MCF 10A (cell line): ENCODE measurements around the gene SFRP5. TPM values are rescaled to one million over a fixed set of nuclear protein-coding genes. Genes with fewer than 3 reads are reported as not detected.

Experiments
- BruUV-seq: library from RNA; stranded (reverse); fragments of 400-500 nt; replicated peaks from 2 replicates; lab custom pipeline; 2021; lab: Mats Ljungman, UMichigan
- CTCF ChIA-PET: fragments of 300-600 bp; sonication (Branson Sonifier 250); formaldehyde crosslinking; extraction: SDS; loops from one replicate; lab custom pipeline; 2021; ENCODE audit warnings: antibody characterized with exemption, inconsistent platforms; lab: Yijun Ruan, JAX
- POLR2A ChIA-PET: fragments of 300-600, 350-650 bp; sonication (Branson Sonifier 250); formaldehyde crosslinking; extraction: SDS; loops from one replicate; lab custom pipeline; 2020; ENCODE audit warnings: antibody characterized with exemption, inconsistent platforms; lab: Yijun Ruan, JAX
- DNase-seq: peaks from one replicate; pipeline ENCODE4 v3.0.0-alpha.2; 2018; ENCODE audit not compliant: unreplicated experiment
- H3K27ac Mint-ChIP-seq: one replicate; pipeline ENCODE4 v1.8.0; 2022; ENCODE audit warnings: mild to moderate bottlenecking, low read depth, mixed read lengths; ENCODE audit not compliant: unreplicated experiment
- H3K27me3 Mint-ChIP-seq: one replicate; pipeline ENCODE4 v1.8.0; 2022; ENCODE audit warnings: mixed read lengths; ENCODE audit not compliant: insufficient read depth, unreplicated experiment
- H3K36me3 Mint-ChIP-seq: one replicate; pipeline ENCODE4 v1.8.0; 2022; ENCODE audit warnings: mild to moderate bottlenecking, moderate library complexity, mixed read lengths; ENCODE audit not compliant: insufficient read depth, unreplicated experiment
- H3K4me1 Mint-ChIP-seq: one replicate; pipeline ENCODE4 v1.8.0; 2022; ENCODE audit warnings: mixed read lengths; ENCODE audit not compliant: insufficient read depth, unreplicated experiment
- H3K4me3 Mint-ChIP-seq: one replicate; pipeline ENCODE4 v1.8.0; 2022; ENCODE audit warnings: mild to moderate bottlenecking, moderate library complexity, mixed read lengths; ENCODE audit not compliant: unreplicated experiment
- H3K9me3 Mint-ChIP-seq: one replicate; pipeline ENCODE4 v1.8.0; 2022; ENCODE audit warnings: mixed read lengths; ENCODE audit not compliant: unreplicated experiment
- intact Hi-C: fragments of 100-400 bp; cut with micrococcal nuclease; formaldehyde crosslinking; loops from 2 replicates; pipeline ENCODE4 v1.14.1; 2022
- total RNA-seq: library from RNA; stranded (reverse); gene quantifications from 2 replicates; pipeline ENCODE4 v1.2.3, GENCODE V29; 2022
- TF ChIP-seq, protein P1 (sequence below): fragments of 200-600 bp; IDR thresholded peaks from one replicate; pipeline ENCODE4 v1.8.0; 2022; ENCODE audit warnings: antibody characterized with exemption, mild to moderate bottlenecking; ENCODE audit not compliant: unreplicated experiment

Gene SFRP5
- total RNA-seq, 1 experiment from 2014 or later, result not detected

DNA sequence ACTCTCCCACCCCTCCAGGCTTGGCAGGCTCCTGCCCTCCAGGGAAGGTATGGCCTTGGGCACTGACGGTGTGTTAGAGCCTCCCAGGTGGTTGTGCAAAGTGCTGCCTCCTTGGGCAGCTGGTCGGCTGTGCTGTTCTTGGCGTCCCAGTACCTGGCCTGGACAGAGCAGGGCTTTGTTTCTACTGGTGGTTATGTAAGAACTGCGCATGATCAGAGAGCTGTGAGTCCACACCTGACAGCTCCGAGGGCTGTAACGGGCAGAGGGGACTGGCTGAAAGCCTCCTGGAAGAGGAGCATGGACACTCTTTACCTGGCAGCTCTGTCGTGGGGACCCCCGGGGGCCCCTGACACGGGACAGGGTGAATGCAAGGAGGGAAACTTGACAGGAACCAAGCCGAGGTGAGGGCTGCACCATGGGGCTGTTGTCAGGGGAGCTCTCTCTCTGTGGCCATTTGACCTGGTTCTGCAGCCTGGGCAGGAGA lies 3.1 kb upstream of the SFRP5 start:
- intact Hi-C loops, result no loop called here
- no peaks in the 10 kb centered on the region for H3K9me3 Mint-ChIP-seq
- H3K27me3 Mint-ChIP-seq, result peaks cover 33% of the 10 kb centered on the region
- BruUV-seq, result no TSS peak
- no peaks in the 10 kb centered on the region for H3K36me3 Mint-ChIP-seq
- no peaks in the 10 kb centered on the region for H3K4me1 Mint-ChIP-seq
- H3K4me3 Mint-ChIP-seq, result no peak overlapping the region
- TF ChIP-seq, protein P1, sequence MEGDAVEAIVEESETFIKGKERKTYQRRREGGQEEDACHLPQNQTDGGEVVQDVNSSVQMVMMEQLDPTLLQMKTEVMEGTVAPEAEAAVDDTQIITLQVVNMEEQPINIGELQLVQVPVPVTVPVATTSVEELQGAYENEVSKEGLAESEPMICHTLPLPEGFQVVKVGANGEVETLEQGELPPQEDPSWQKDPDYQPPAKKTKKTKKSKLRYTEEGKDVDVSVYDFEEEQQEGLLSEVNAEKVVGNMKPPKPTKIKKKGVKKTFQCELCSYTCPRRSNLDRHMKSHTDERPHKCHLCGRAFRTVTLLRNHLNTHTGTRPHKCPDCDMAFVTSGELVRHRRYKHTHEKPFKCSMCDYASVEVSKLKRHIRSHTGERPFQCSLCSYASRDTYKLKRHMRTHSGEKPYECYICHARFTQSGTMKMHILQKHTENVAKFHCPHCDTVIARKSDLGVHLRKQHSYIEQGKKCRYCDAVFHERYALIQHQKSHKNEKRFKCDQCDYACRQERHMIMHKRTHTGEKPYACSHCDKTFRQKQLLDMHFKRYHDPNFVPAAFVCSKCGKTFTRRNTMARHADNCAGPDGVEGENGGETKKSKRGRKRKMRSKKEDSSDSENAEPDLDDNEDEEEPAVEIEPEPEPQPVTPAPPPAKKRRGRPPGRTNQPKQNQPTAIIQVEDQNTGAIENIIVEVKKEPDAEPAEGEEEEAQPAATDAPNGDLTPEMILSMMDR, result no peak
- no peak overlapping the region for H3K27ac Mint-ChIP-seq
- DNase-seq, result peak; percentile 21
- ChIA-PET POLR2A (interaction anchor here (0.6 to 1.4 kb wide), 2 partner anchors 30 to 86 kb away, joined by 3 read pairs; no protein-coding TSS in a partner anchor), CTCF (interaction anchor here (0.6 to 1.9 kb wide), 4 partner anchors 16 to 267 kb away, joined by 3 to 8 read pairs (median 4); no protein-coding TSS in a partner anchor)

DNA sequence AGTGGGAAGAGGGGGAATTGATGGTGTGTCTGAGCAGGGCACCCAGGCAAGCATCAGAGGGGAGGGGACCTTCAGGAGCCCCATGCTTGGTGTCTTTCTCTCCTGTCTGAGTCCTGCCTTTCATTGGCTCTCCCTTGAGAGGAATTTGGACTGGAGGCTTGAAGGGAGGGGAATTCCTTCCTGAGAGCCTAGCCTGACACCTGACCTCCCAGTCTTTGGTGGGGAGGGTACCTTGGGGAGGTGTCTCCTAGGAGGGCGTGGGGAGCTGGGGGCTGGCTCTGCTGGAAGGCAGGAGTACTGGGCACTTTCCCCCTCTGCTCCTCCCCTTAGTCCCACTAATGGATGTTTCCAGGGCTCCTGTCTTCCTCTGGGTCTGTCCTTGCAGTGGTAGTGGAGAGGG lies 1.3 kb upstream of the SFRP5 start:
- intact Hi-C loops, result no loop called here
- H3K4me1 Mint-ChIP-seq, result no peaks in the 10 kb centered on the region

DNA sequence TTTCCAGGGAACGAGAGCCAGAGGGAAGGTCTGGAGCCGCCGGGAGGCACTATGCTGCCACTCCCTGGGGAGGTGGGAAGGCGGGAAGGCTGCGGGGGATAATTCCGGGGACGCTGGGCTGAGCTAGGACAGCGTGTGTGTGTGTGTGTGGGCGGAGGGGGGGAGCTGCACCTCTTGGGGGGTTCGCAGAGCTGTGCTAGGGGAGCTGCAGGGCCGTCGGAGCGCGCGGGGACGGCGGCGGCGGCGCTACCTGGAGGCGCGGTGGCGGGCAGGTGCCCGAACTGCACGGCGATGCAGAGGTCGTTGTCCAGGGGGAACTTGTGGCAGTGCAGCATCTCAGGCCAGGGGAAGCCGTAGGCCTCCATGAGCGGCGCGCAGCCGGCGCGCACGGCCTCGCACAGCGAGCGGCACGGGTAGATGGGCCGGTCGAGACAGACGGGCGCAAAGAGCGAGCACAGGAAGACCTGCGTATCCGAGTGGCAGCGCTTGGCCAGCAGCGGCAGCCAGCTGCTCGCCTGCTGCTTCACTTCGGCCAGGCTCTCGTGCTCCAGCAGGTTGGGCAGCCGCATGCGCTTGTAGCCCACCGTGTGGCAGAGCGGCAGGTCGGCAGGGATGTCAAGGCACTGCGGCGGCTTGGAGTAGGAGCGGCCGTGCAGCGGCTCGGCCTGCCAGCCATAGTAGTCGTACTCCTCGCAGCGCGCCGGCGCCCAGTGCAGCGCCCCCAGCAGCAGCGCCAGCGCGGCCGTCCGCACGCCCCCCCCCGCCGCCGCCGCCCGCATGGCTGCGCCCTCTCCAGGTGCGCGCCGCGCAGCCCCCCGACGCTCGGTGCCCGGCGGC lies 526 bp downstream of the SFRP5 start:
- Mint-ChIP-seq H3K9me3 (no peaks in the 10 kb centered on the region), H3K4me3 (no peak overlapping the region), H3K36me3 (peaks cover 7% of the 10 kb centered on the region), H3K27me3 (peaks cover 39% of the 10 kb centered on the region), H3K4me1 (no peaks in the 10 kb centered on the region), H3K27ac (no peak overlapping the region)
- no peak for DNase-seq
- ChIA-PET POLR2A (interaction anchor here (0.7 kb wide), 1 partner anchor 118 kb away, joined by 3 read pairs; no protein-coding TSS in a partner anchor), CTCF (no interaction called here)
- intact Hi-C loops, result no loop called here
- BruUV-seq, result no TSS peak
- TF ChIP-seq, protein P1, result no peak

More for the DNA sequence above, 1.3 kb upstream of the SFRP5 start:
- peaks cover 1% of the 10 kb centered on the region for H3K36me3 Mint-ChIP-seq
- H3K4me3 Mint-ChIP-seq, result no peak overlapping the region
- ChIA-PET POLR2A (interaction anchor here (0.6 to 1.2 kb wide), 2 partner anchors 9 to 453 kb away, joined by 3 read pairs; no protein-coding TSS in a partner anchor), CTCF (interaction anchor here (0.5 to 1.2 kb wide), 7 partner anchors 11 to 95 kb away, joined by 3 to 6 read pairs (median 4); no protein-coding TSS in a partner anchor)
- no peak for DNase-seq
- H3K9me3 Mint-ChIP-seq, result no peaks in the 10 kb centered on the region
- H3K27me3 Mint-ChIP-seq, result peaks cover 39% of the 10 kb centered on the region
- TF ChIP-seq, protein P1, result no peak
- no TSS peak for BruUV-seq
- H3K27ac Mint-ChIP-seq, result no peak overlapping the region

DNA sequence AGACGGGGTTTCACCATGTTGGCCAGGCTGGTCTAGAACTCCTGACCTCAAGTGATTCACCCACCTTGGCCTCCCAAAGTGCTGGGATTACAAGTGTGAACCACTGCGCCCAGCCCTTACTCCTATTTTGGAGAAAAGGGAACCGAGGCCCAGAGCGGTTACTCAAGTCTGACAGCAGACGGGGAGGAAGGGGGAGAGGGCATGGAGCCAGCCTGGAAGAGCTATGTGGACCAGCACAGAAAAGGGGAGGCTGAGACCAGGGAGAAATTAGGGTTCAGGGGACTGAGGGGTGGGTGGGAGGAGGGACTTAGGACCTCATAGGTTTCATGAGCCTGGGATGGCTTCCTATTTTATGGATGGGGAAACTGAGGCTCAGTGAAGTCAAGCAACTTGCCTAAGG lies 1.5 kb downstream of the SFRP5 start:
- TF ChIP-seq, protein P1, result no peak
- Mint-ChIP-seq H3K4me1 (no peaks in the 10 kb centered on the region), H3K9me3 (no peaks in the 10 kb centered on the region), H3K4me3 (no peak overlapping the region), H3K36me3 (peaks cover 7% of the 10 kb centered on the region), H3K27ac (no peak overlapping the region), H3K27me3 (peaks cover 39% of the 10 kb centered on the region)
- no peak for DNase-seq
- no TSS peak for BruUV-seq
- POLR2A ChIA-PET, result no interaction called here
- CTCF ChIA-PET, result no interaction called here
- intact Hi-C loops, result no loop called here
